HCT116 (cell line): Measurements from ENCODE around the gene POC1A.

Experiments
- CEBPB ChIP-seq: IDR thresholded peaks from 2 replicates; pipeline ENCODE4 v1.6.1; 2012; ENCODE audit warnings: low read depth
- CTCF ChIP-seq, 3 experiments: fragments of 200-600 bp in 1 of 3; sonication (generic) in 1 of 3; IDR thresholded peaks in 2 of 3; conservative IDR thresholded peaks in 1 of 3; 2 replicates each; pipeline ENCODE4 v1.5.1; 2012 to 2017; ENCODE audit warnings: low read depth in 2 of 3, low read length in 2 of 3, antibody characterized with exemption in 1 of 3, borderline replicate concordance in 1 of 3, control low read depth in 1 of 3, mild to moderate bottlenecking in 1 of 3, mixed read lengths in 1 of 3, mixed run types in 1 of 3, moderate library complexity in 1 of 3; ENCODE audit not compliant: insufficient read depth in 1 of 3
- EGR1 ChIP-seq: IDR thresholded peaks from 2 replicates; pipeline ENCODE4 v1.6.1; 2012; ENCODE audit warnings: low read depth
- EZH2 ChIP-seq: fragments of 200-600 bp; sonication (generic); IDR thresholded peaks from 2 replicates; pipeline ENCODE4 v1.6.1; 2017; ENCODE audit warnings: antibody characterized with exemption, mixed run types
- EZH2phosphoT487 ChIP-seq: fragments of 200-600 bp; IDR thresholded peaks from 2 replicates; pipeline ENCODE4 v1.6.1; 2018; ENCODE audit warnings: antibody characterized with exemption, borderline replicate concordance
- FOSL1 ChIP-seq: IDR thresholded peaks from 2 replicates; pipeline ENCODE4 v1.6.1; 2012; ENCODE audit warnings: low read depth
- JUND ChIP-seq: IDR thresholded peaks from 2 replicates; pipeline ENCODE4 v1.6.1; 2012
- POLR2A ChIP-seq: IDR thresholded peaks from 2 replicates; pipeline ENCODE4 v1.7.0; 2011; ENCODE audit warnings: borderline replicate concordance; ENCODE audit not compliant: insufficient read depth, insufficient read length; ENCODE audit errors: extremely low read depth
- POLR2AphosphoS5 ChIP-seq: IDR thresholded peaks from 2 replicates; pipeline ENCODE4 v1.6.1; 2011; ENCODE audit warnings: mild to moderate bottlenecking, low read depth, low read length, moderate library complexity
- REST ChIP-seq: IDR thresholded peaks from 2 replicates; pipeline ENCODE4 v1.6.1; 2012; ENCODE audit warnings: low read depth
- SIN3A ChIP-seq: IDR thresholded peaks from 2 replicates; pipeline ENCODE4 v1.6.1; 2012; ENCODE audit warnings: low read depth
- SP1 ChIP-seq: IDR thresholded peaks from 2 replicates; pipeline ENCODE4 v1.6.1; 2012; ENCODE audit warnings: low read depth
- TCF7L2 ChIP-seq: IDR thresholded peaks from 2 replicates; pipeline ENCODE4 v1.7.0; 2011; ENCODE audit warnings: borderline replicate concordance, inconsistent platforms; ENCODE audit not compliant: insufficient read depth, insufficient read length; ENCODE audit errors: extremely low read depth
- ZFX ChIP-seq: fragments of 450-650 bp; IDR thresholded peaks from 2 replicates; pipeline ENCODE4 v1.6.1; 2017

- no peak for TF ChIP-seq CTCF (IDR thresholded peaks at IDR 0.05 in 2 of 3, conservative IDR thresholded peaks at IDR 0.05 in 1 of 3; ENCODE audit: borderline replicate concordance in 1 of 3, insufficient read depth in 1 of 3, low read depth in 2 of 3, low read length in 2 of 3)
- TF ChIP-seq SIN3A, result no peak
- TF ChIP-seq REST, result no peak
- TF ChIP-seq EZH2, result no peak
- TF ChIP-seq TCF7L2, result no peak
- TF ChIP-seq POLR2AphosphoS5, result no peak
- no peak for TF ChIP-seq JUND
- no peak for TF ChIP-seq POLR2A
- no peak for TF ChIP-seq FOSL1
- no peak for TF ChIP-seq ZFX
- no peak for TF ChIP-seq CEBPB
- no peak for TF ChIP-seq SP1
- TF ChIP-seq EZH2phosphoT487, result no peak
- TF ChIP-seq EGR1, result no peak
These were observed 35.1 kb downstream of the POC1A start for GRCh38 chr3:52119099-52119498.
